ENCODE data around the gene TRAF6. TPM values are rescaled to one million over a fixed set of nuclear protein-coding genes. Genes with fewer than 3 reads are reported as not detected.

The TRAF6 gene
- total and polyA plus RNA-seq, 9 of the 15 experiments (the other 6 are each of a cell fraction or from before 2014, with no cell fraction given): 2.0 to 13.1 (median 8.2) TPM

GRCh38 chr11:36512016-36512415 is 1.9 kb upstream of the TRAF6 start (continued):
- TF ChIP-seq HNRNPLL (IDR thresholded peaks at IDR 0.05; ENCODE audit: low read depth, low read length, poor library complexity, severe bottlenecking) (no peak), CHD7 (IDR thresholded peaks at IDR 0.05; ENCODE audit: low read depth, low read length) (no peak), CHD2 (IDR thresholded peaks at IDR 0.05; ENCODE audit: low read depth, low read length) (no peak)
